ENCODE results near the gene ABR.
A peak's percentile ranks its signal among the peaks of the same experiment; 100 is the strongest.
"Not testable (repeated sequence)": the region's sequence is repeated elsewhere in the genome, so short reads cannot be mapped to it uniquely, and the experiment has no call there.

The ABR gene

DNA sequence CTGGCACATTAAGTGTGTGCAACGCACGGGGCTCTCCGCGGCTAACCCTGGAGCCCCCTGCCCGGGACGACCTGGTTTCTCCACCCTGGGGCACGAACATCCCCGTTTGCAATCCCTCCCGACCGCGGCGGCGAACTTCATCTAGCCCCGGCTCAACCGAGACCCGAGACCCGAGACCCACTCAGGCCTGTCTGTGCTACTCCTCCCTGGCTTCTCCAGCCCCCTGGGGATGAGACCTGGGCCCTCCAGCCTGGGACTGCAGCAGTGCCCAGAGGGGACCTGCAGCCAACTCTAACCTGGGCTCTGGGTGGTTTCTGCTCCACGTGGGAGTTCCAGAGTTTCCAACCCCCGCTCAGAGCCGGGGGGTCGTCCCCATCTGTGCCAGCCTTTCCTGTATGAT lies 109.4 kb downstream of the ABR start:
- peaks cover 50% of the 10 kb centered on the region for H3K36me3 ChIP-seq (replicated peaks)
- no peaks in the 10 kb centered on the region for H3K27me3 ChIP-seq (replicated peaks)
- H3K27ac ChIP-seq: no peak overlapping the region
- in situ Hi-C loops (cut with HindIII; ENCODE audit: low pct_ligation_motif_present, low sequenced_read_pairs): no loop called here
- no peak overlapping the region for H3K4me3 ChIP-seq (ENCODE audit: low read depth, low read length)
- DNase-seq: no peak
- TF ChIP-seq, protein P1, sequence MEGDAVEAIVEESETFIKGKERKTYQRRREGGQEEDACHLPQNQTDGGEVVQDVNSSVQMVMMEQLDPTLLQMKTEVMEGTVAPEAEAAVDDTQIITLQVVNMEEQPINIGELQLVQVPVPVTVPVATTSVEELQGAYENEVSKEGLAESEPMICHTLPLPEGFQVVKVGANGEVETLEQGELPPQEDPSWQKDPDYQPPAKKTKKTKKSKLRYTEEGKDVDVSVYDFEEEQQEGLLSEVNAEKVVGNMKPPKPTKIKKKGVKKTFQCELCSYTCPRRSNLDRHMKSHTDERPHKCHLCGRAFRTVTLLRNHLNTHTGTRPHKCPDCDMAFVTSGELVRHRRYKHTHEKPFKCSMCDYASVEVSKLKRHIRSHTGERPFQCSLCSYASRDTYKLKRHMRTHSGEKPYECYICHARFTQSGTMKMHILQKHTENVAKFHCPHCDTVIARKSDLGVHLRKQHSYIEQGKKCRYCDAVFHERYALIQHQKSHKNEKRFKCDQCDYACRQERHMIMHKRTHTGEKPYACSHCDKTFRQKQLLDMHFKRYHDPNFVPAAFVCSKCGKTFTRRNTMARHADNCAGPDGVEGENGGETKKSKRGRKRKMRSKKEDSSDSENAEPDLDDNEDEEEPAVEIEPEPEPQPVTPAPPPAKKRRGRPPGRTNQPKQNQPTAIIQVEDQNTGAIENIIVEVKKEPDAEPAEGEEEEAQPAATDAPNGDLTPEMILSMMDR (IDR thresholded peaks at IDR 0.05; ENCODE audit: low read depth, low read length, missing control alignments): no peak

DNA sequence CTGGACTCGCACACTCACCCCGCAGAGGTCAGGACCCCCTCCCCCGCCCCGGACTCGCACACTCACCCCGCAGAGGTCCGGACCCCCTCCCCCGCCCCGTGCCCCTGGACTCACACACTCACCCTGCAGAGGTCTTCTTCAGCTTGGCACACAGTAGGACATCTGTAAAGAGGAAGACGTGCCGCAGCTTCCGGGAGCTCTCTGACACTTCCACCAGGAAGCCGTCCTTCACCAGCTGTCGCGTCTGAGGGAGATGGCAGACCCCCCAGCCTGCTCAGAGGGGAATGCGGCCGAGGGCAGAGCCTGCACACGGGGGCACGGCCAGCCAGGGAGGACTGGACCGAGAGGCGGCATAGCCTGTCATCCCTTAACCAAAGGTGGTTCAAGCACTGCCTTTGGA lies 109.9 kb downstream of the ABR start:
- in situ Hi-C loops (cut with HindIII; ENCODE audit: low pct_ligation_motif_present, low sequenced_read_pairs): no loop called here
- DNase-seq: no peak
- Histone ChIP-seq H3K4me3 (ENCODE audit: low read depth, low read length) (no peak overlapping the region), H3K27ac (no peak overlapping the region), H3K27me3 (replicated peaks) (no peaks in the 10 kb centered on the region), H3K36me3 (replicated peaks) (peaks cover 50% of the 10 kb centered on the region)
- TF ChIP-seq, protein P1 (IDR thresholded peaks at IDR 0.05; ENCODE audit: low read depth, low read length, missing control alignments): no peak

DNA sequence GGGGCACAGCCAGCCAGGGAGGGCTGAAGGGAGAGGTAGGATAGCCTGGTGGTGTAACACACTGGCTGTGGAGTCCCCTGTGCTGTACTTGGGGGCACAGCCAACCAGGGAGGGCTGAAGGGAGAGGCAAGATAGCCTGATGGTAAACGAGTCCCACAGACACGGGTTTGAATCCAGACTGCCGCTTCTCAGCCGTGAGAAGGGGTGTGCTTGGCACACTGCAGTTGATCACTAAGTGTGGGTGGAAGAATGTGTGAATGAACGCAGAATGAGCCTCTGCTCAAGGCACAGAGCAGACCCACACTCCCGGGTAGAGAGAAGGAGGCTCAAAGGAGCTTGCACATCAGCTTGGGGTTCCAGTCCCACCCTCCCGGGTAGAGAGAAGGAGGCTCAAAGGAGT lies 111.4 kb downstream of the ABR start:
- peaks cover 50% of the 10 kb centered on the region for H3K36me3 ChIP-seq (replicated peaks)
- TF ChIP-seq, protein P1 (IDR thresholded peaks at IDR 0.05; ENCODE audit: low read depth, low read length, missing control alignments): no peak

DNA sequence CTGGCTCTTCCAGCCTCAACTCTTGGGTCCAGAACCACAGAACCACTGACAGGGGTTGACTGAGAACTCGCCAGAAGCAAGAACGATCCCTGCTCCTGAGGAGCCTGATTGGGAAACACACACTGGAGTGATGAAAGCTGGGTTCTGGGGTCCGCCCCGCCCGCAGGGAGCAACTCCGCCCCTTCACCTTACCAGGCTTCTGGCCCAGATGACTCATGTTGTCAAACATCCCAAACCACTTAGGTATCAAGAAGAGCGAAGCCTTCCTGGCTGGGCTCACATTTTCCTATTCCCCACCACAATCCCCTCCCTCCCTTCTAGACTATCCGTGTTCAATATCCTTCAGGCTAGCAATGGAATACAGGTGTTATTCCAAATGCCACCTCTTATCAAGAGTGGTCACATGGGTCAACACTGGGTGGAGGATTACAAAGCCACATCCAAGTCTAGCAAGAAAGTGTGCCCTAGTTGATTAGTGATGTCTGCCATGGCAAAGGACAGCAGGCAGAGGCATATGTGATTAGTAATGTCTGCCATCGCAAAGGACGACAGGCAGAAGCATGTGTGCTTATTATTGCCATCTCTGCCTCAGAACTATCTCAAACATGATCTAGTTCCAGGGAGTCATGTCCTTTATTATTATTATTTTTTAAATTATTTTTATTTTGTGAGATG lies 112.4 kb downstream of the ABR start:
- in situ Hi-C loops (cut with HindIII; ENCODE audit: low pct_ligation_motif_present, low sequenced_read_pairs): no loop called here
- no peak for DNase-seq
- no peak overlapping the region for H3K4me3 ChIP-seq (ENCODE audit: low read depth, low read length)
- no peaks in the 10 kb centered on the region for H3K27me3 ChIP-seq (replicated peaks)
- H3K36me3 ChIP-seq (replicated peaks): peaks cover 49% of the 10 kb centered on the region
- H3K27ac ChIP-seq: no peak overlapping the region
- TF ChIP-seq, protein P1 (IDR thresholded peaks at IDR 0.05; ENCODE audit: low read depth, low read length, missing control alignments): no peak

More for the DNA sequence above, 111.4 kb downstream of the ABR start:
- Histone ChIP-seq H3K27me3 (replicated peaks) (no peaks in the 10 kb centered on the region), H3K27ac (no peak overlapping the region), H3K4me3 (ENCODE audit: low read depth, low read length) (no peak overlapping the region)
- no peak for DNase-seq
- in situ Hi-C loops (cut with HindIII; ENCODE audit: low pct_ligation_motif_present, low sequenced_read_pairs): no loop called here

DNA sequence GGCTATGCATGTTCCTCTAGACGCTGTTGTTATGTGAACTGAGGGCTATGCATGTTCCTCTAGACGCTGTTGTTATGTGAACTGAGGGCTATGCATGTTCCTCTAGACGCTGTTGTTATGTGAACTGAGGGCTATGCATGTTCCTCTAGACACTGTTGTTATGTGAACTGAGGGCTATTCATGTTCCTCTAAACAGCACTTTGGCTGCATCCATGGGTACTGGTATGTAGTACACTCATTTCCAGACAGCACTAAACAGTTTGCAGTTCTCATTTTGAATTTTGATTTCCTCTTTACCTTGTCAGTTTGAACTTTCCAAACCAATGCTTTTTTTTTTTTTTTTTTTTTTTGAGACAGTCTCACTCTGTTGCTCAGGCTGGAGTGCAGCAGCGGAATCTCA lies 114.4 kb downstream of the ABR start:
- H3K27ac ChIP-seq; in situ Hi-C loops (cut with HindIII; ENCODE audit: low pct_ligation_motif_present, low sequenced_read_pairs); H3K27me3 ChIP-seq (replicated peaks); H3K4me3 ChIP-seq (ENCODE audit: low read depth, low read length); DNase-seq: not testable (repeated sequence)
- peaks cover 33% of the 10 kb centered on the region for H3K36me3 ChIP-seq (replicated peaks)

DNA sequence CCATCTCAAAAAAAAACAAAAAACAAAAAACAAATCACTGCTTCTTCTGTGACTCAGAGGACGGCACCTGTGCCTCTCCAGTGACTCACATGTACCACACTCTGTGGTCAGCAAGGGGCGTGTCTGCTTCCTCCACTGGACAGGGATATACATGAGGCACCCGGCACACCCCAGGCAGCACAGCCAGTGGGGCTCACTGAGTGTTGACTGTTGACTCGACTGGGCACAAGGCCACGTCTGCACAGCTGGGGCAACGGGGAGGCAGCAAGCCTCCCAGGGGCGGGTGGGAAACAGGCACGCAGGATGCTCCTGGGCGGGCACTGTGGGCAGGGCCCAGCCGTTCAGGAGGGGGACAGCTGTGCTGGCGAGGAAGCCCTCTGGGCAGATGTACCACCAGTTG lies 118.8 kb downstream of the ABR start:
- peak; percentile 96 for DNase-seq
- H3K27ac ChIP-seq: no peak overlapping the region
- no peaks in the 10 kb centered on the region for H3K27me3 ChIP-seq (replicated peaks)
- peaks cover 17% of the 10 kb centered on the region for H3K36me3 ChIP-seq (replicated peaks)
- TF ChIP-seq, protein P1 (IDR thresholded peaks at IDR 0.05; ENCODE audit: low read depth, low read length, missing control alignments): no peak
- in situ Hi-C loops (cut with HindIII; ENCODE audit: low pct_ligation_motif_present, low sequenced_read_pairs): no loop called here
- no peak overlapping the region for H3K4me3 ChIP-seq (ENCODE audit: low read depth, low read length)

All from brain microvascular endothelial cell (primary cell).